ENCODE data around the gene SERPINB13. TPM values are rescaled to one million over a fixed set of nuclear protein-coding genes. Genes with fewer than 3 reads are reported as not detected.

Gene SERPINB13
- polyA plus RNA-seq (15.5 to 69.8 TPM (median 44.6 TPM) in 3 replicates), polyA minus RNA-seq (3.7 to 43.4 TPM (median 28.1 TPM) in 3 replicates)
- 139 TPM for polyA plus RNA-seq (2011; ENCODE audit: low read depth)
- 16.2 and 29.3 TPM in 2 replicates for polyA plus RNA-seq (2011; cell fraction: cytosol; rRNA removed)
- 90.5 and 130 TPM in 2 replicates for polyA plus RNA-seq (2011; cell fraction: nucleus; rRNA removed)
- 13.5 and 47.5 TPM in 2 replicates for polyA plus RNA-seq (2012; ENCODE audit: low replicate concordance)
- 19.0 TPM for polyA minus RNA-seq (2011; cell fraction: cytosol; rRNA and poly(A)+ RNA removed)
- polyA minus RNA-seq (2011; cell fraction: nucleus; rRNA and poly(A)+ RNA removed): 49.6 and 87.4 TPM in 2 replicates

- Histone ChIP-seq H3K79me2 (ENCODE audit: control insufficient read depth, insufficient read depth, low read length) (no peaks in the 10 kb centered on the region), H3K4me1 (ENCODE audit: control insufficient read depth, extremely low read depth, insufficient read depth, low read length) (peaks cover 43% of the 10 kb centered on the region), H3K4me2 (ENCODE audit: control insufficient read depth, extremely low read depth, insufficient read depth, low read depth, low read length) (peak within 1 kb of the TSS; percentile 77), H3K36me3 (ENCODE audit: control insufficient read depth in 2 of 2, extremely low read depth in 1 of 2, insufficient read depth in 2 of 2, low read length in 2 of 2) (peaks cover 0 to 5% of the 10 kb centered on the region in 2 experiments), H2AFZ (ENCODE audit: control insufficient read depth, low read length) (peak within 1 kb of the TSS; percentile 78), H3K9ac (ENCODE audit: control insufficient read depth, extremely low read depth, insufficient read depth, low read length) (peak within 1 kb of the TSS; percentile 61), H3K9me3 (ENCODE audit: control insufficient read depth, low read depth, low read length) (no peaks in the 10 kb centered on the region), H4K20me1 (ENCODE audit: control insufficient read depth, extremely low read depth, insufficient read depth, low read length) (no peaks in the 10 kb centered on the region), H3K27me3 (ENCODE audit: control insufficient read depth, extremely low read depth, insufficient read depth, low read length) (no peaks in the 10 kb centered on the region), H3K27ac (ENCODE audit: control insufficient read depth, insufficient read depth, low read length) (peak within 1 kb of the TSS; percentile 89), H3K4me3 (ENCODE audit: control insufficient read depth in 2 of 3, extremely low read depth in 1 of 3, insufficient read depth in 2 of 3, low read depth in 1 of 3, low read length in 3 of 3) (peak within 1 kb of the TSS; percentile 37 to 61 (median 52)), H3K9me1 (ENCODE audit: control insufficient read depth, extremely low read depth, insufficient read depth, low read length) (no peaks in the 10 kb centered on the region)
- no peak for TF ChIP-seq CTCF (optimal IDR thresholded peaks at IDR 0.05 in 1 of 3, IDR thresholded peaks at IDR 0.05 in 1 of 3, conservative IDR thresholded peaks at IDR 0.05 in 1 of 3; ENCODE audit: extremely low read depth in 1 of 3, insufficient read depth in 2 of 3, low read length in 3 of 3)
- TF ChIP-seq EZH2 (IDR thresholded peaks at IDR 0.05; ENCODE audit: low read length): no peak
- DNase-seq (ENCODE audit: low read depth, low spot score) (peak; percentile 82), FAIRE-seq (peak; percentile 94)
- dilution Hi-C loops (cut with MboI; ENCODE audit: extremely low pct_ligation_motif_present, low sequenced_read_pairs): no loop called here
Measured at GRCh38 chr18:63586966-63587365, at the start of gene SERPINB13. Gene SERPINB13 (plus strand): TSS chr18:63587343. CDS start chr18:63588668, 1,325 bp downstream.

GRCh38 chr18:63539904-63540510, 47.1 kb upstream of the SERPINB13 start:
- Histone ChIP-seq H3K27me3 (ENCODE audit: control insufficient read depth, extremely low read depth, insufficient read depth, low read length) (no peaks in the 10 kb centered on the region), H3K79me2 (ENCODE audit: control insufficient read depth, insufficient read depth, low read length) (no peaks in the 10 kb centered on the region), H3K9ac (ENCODE audit: control insufficient read depth, extremely low read depth, insufficient read depth, low read length) (no peak overlapping the region), H3K4me1 (ENCODE audit: control insufficient read depth, extremely low read depth, insufficient read depth, low read length) (no peaks in the 10 kb centered on the region), H2AFZ (ENCODE audit: control insufficient read depth, low read length) (no peak overlapping the region), H3K27ac (ENCODE audit: control insufficient read depth, insufficient read depth, low read length) (no peak overlapping the region), H3K4me2 (ENCODE audit: control insufficient read depth, extremely low read depth, insufficient read depth, low read depth, low read length) (no peak overlapping the region), H3K9me3 (ENCODE audit: control insufficient read depth, low read depth, low read length) (no peaks in the 10 kb centered on the region), H3K9me1 (ENCODE audit: control insufficient read depth, extremely low read depth, insufficient read depth, low read length) (no peaks in the 10 kb centered on the region), H3K4me3 (ENCODE audit: control insufficient read depth in 2 of 3, extremely low read depth in 1 of 3, insufficient read depth in 2 of 3, low read depth in 1 of 3, low read length in 3 of 3) (no peak overlapping the region), H3K36me3 (ENCODE audit: control insufficient read depth in 2 of 2, extremely low read depth in 1 of 2, insufficient read depth in 2 of 2, low read length in 2 of 2) (no peaks in the 10 kb centered on the region), H4K20me1 (ENCODE audit: control insufficient read depth, extremely low read depth, insufficient read depth, low read length) (no peaks in the 10 kb centered on the region)
- dilution Hi-C loops (cut with MboI; ENCODE audit: extremely low pct_ligation_motif_present, low sequenced_read_pairs): no loop called here
- no peak for FAIRE-seq
- no peak for TF ChIP-seq CTCF (optimal IDR thresholded peaks at IDR 0.05 in 1 of 3, IDR thresholded peaks at IDR 0.05 in 1 of 3, conservative IDR thresholded peaks at IDR 0.05 in 1 of 3; ENCODE audit: extremely low read depth in 1 of 3, insufficient read depth in 2 of 3, low read length in 3 of 3)
- TF ChIP-seq EZH2 (IDR thresholded peaks at IDR 0.05; ENCODE audit: low read length): no peak
- no peak for DNase-seq (ENCODE audit: low read depth, low spot score)

Data from keratinocyte (primary cell).